Measurements from ENCODE around the gene NPBWR2.

DNA sequence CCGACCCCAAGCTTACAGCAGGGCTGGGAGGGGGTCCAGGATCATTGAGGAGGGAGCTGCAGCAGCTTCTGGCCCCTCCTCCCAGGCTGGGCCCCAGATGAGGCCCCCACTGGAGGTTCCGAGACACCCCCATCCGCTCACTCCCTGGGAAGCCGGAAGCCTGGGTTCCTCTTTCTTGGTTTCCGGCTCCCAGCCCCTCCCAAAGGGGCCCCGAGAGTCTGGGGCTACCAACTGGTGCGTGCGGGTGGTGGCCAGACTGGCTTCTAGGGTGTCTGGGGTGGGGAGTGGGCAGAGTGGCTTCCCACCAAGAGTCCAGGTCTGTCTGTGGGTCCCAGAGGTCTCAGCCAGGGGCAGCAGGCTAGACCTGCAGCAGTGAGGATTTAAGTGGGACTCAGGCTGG lies 30.3 kb downstream of the NPBWR2 start:
- TF ChIP-seq, protein P1, sequence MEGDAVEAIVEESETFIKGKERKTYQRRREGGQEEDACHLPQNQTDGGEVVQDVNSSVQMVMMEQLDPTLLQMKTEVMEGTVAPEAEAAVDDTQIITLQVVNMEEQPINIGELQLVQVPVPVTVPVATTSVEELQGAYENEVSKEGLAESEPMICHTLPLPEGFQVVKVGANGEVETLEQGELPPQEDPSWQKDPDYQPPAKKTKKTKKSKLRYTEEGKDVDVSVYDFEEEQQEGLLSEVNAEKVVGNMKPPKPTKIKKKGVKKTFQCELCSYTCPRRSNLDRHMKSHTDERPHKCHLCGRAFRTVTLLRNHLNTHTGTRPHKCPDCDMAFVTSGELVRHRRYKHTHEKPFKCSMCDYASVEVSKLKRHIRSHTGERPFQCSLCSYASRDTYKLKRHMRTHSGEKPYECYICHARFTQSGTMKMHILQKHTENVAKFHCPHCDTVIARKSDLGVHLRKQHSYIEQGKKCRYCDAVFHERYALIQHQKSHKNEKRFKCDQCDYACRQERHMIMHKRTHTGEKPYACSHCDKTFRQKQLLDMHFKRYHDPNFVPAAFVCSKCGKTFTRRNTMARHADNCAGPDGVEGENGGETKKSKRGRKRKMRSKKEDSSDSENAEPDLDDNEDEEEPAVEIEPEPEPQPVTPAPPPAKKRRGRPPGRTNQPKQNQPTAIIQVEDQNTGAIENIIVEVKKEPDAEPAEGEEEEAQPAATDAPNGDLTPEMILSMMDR (IDR thresholded peaks at IDR 0.05): no peak
- TF ChIP-seq POLR2A (IDR thresholded peaks at IDR 0.05): no peak

Measured in lower leg skin (tissue), 3 donors.